Stimulated activated CD8-positive, alpha-beta memory T cell treated with anti-CD3 and anti-CD28 coated beads, Interleukin-4, amount 100 ng/mL, for 24 hours (primary cell): Measurements from ENCODE around the gene PRSS50.

Experiments used
- DNase-seq: peaks from one replicate; pipeline ENCODE4 v3.0.0-alpha.2; 2020; ENCODE audit warnings: low read depth

Gene PRSS50

GRCh38 chr3:46690798-46691197 is 26.9 kb downstream of the PRSS50 start:
- DNase-seq, result no peak

GRCh38 chr3:46685446-46685845 is 32.2 kb downstream of the PRSS50 start:
- DNase-seq, result no peak

GRCh38 chr3:46684891-46685290 is 32.8 kb downstream of the PRSS50 start:
- DNase-seq, result no peak

- DNase-seq, result no peak
Measured at GRCh38 chr3:46682974-46683373, 34.7 kb downstream of the PRSS50 start.

- DNase-seq, result no peak
Measured at GRCh38 chr3:46681856-46682540, 35.7 kb downstream of the PRSS50 start.

- no peak for DNase-seq
Measured at GRCh38 chr3:46681387-46681786, 36.3 kb downstream of the PRSS50 start.

- no peak for DNase-seq
Measured at GRCh38 chr3:46680298-46680826, 37.3 kb downstream of the PRSS50 start.

- DNase-seq, result no peak
Measured at GRCh38 chr3:46679681-46680080, 38.0 kb downstream of the PRSS50 start.

GRCh38 chr3:46678280-46678679 is 39.4 kb downstream of the PRSS50 start:
- no peak for DNase-seq

- DNase-seq, result no peak
Measured at GRCh38 chr3:46677411-46677726, 40.3 kb downstream of the PRSS50 start.

- no peak for DNase-seq
Measured at GRCh38 chr3:46676601-46677410, 40.9 kb downstream of the PRSS50 start.

- no peak for DNase-seq
Measured at GRCh38 chr3:46675843-46676567, 41.7 kb downstream of the PRSS50 start.

- DNase-seq, result no peak
Measured at GRCh38 chr3:46675426-46675825, 42.2 kb downstream of the PRSS50 start.

GRCh38 chr3:46674031-46674845 is 43.4 kb downstream of the PRSS50 start:
- DNase-seq, result no peak

GRCh38 chr3:46673151-46674030 is 44.3 kb downstream of the PRSS50 start:
- DNase-seq, result no peak

- DNase-seq, result no peak
Measured at GRCh38 chr3:46672349-46672695, 45.3 kb downstream of the PRSS50 start.

- DNase-seq, result no peak
Measured at GRCh38 chr3:46671541-46672348, 45.9 kb downstream of the PRSS50 start.

- DNase-seq, result no peak
Measured at GRCh38 chr3:46670891-46671427, 46.7 kb downstream of the PRSS50 start.

GRCh38 chr3:46670000-46670890 is 47.4 kb downstream of the PRSS50 start:
- DNase-seq, result no peak
